ENCODE results near the gene RASIP1.

DNA sequence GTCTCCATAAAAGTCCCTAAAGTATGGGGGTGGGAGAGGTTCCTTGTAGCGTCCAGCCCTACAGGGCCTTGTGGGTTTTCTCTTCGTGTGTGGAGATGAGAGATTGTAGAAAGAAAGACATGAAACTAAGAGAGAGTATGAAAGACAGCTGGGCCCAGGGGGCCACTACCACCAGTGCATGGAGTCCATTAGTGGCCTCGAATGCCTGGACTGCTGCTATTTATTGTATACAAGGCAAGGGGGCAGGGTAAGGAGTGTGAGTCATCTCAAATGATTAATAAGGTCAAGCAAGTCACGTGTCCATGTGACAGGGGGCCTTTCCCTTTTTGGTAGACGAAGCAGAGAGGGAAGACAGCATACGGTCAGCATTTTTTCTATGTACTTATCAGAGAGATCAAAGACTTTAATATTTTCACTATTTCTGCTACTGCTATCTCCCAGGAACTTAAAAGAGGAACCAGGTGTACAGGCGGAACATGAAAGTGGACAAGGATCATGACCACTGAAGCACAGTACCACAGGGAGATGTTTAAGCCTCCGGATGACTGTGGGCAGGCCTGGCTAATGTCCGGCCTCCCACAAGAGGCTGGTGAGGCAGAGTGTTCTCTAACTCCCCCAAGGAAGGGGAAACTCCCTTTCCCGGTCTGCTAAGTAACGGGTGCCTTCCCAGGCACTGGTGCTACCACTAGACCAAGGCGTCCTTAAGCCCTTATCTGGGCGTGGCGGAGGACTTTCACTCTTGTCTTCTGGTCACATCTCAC, 40.4 kb upstream of the RASIP1 start:
- no peak for TF ChIP-seq TAF1 (IDR thresholded peaks at IDR 0.05; ENCODE audit: borderline replicate concordance, low read depth, low read length)
- no peak for TF ChIP-seq POLR2A (IDR thresholded peaks at IDR 0.05; ENCODE audit: low read depth, low read length)
- no peak for TF ChIP-seq POLR2AphosphoS5 (IDR thresholded peaks at IDR 0.05; ENCODE audit: low read depth, low read length)

Data from GM12892 (cell line).